Activated effector memory CD4-positive, alpha-beta T cell treated with Interleukin-2 at 50 U/mL for 16 hours (primary cell): ENCODE data around the gene CCDC71L.
A peak's percentile ranks its signal among the peaks of the same experiment; 100 is the strongest.
"Not testable (repeated sequence)": the region's sequence is repeated elsewhere in the genome, so short reads cannot be mapped to it uniquely, and the experiment has no call there.

Source experiments
- DNase-seq: peaks from one replicate; pipeline ENCODE4 v3.0.0-alpha.2; 2020

Gene CCDC71L

DNA sequence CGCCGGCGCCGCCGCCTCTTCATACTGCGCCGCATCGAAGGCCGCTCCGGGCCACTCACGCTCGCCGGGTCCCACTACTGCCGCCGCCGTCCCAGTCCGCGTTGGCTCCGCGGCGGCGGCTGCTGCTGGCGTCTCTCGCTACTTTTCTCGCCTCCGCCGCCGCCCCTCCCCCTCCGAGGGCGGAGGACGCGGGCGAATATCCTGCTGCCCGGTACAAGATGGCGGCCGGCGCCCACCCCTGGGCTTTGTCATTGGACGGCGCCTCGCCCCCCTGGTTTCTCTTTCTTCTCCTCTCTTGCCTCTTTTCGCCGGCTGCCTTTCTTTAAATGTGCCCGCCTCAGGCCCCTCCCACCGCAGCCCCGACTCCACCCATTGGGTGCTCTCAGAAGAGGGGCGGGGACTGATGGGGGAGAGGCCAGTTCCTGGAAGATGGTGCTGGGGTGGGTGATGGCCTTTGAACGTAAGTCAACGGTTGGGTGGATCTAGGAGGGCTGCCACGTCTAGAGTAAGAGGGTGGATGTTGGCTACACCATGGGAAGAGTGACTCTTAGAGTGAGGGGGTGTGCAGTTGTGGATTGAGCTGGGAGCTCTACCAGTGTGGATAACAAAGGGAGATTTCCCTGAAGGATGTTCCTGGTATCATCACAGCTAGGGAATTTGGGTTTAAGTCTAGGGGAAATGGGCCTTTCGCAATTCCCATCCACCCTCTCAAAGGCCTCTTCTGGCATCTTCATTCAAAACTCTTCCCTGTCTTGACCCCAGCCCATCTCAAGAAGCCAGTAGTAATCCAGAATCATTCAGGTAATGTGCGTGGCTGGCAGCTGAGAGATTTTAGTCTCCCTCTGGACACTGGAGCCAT is at the start of gene CCDC71L:
TSS of gene CCDC71L (minus strand) at position 297 of the 859 bp plus-strand sequence. CDS start at position 35, 262 bp downstream.
- peak; percentile 91 for DNase-seq

DNA sequence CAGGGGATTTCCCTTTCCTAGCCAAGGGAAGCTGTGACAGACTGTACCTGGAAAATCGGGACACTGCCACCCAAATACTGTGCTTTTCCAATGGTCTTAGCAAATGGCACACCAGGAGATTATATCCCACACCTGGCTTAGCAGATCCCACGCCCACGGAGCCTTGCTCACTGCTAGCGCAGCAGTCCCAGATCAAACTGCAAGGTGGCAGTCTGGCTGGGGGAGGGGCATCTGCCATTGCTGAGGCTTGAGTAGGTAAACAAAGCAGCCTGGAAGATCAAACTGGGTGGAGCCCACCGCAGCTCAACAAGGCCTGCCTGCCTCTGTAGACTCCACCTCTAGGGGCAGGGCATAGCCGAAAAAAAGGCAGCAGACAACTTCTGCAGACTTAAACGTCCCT is 48.6 kb upstream of the CCDC71L start:
- DNase-seq = not testable (repeated sequence)

DNA sequence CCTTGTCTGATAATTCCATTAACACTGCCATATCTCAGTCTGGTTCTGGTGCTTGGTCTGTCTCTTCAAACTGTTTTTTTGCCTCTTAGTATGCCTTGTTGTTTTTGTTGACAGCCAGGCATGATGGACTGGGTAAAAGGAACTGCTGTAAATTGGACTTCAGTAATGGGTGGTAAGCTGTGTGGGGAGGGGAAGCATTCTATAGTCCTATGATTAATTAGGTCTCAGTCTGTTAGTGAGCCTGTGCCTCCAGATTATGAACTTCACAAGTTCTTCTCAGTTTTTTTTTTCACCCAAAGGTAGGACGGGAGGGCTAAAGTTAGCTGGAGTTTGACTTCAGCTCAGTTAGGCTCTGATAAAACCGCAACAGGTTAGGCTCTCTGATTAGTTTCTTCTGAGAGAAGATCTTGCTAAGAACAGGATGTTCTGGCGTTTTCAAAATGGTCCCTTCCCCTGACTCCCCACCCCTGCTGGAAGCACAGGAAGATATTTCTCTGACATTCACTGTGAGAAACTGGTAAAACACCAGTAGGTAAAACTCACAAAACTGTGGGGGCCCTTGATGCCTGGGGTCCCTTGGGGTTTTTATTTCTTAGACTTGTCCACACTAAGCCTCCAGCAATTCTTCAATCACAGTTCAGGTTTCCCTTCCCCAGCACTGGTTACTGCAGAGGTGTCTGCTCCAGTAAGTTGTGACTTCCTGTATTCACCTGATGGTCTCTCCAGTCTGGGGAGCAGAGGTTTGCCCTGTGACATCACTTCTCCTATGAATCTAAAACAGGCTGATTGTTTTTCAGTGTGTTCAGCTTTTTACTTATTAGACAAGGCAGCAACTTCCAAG is 43.3 kb upstream of the CCDC71L start:
- no peak for DNase-seq

DNA sequence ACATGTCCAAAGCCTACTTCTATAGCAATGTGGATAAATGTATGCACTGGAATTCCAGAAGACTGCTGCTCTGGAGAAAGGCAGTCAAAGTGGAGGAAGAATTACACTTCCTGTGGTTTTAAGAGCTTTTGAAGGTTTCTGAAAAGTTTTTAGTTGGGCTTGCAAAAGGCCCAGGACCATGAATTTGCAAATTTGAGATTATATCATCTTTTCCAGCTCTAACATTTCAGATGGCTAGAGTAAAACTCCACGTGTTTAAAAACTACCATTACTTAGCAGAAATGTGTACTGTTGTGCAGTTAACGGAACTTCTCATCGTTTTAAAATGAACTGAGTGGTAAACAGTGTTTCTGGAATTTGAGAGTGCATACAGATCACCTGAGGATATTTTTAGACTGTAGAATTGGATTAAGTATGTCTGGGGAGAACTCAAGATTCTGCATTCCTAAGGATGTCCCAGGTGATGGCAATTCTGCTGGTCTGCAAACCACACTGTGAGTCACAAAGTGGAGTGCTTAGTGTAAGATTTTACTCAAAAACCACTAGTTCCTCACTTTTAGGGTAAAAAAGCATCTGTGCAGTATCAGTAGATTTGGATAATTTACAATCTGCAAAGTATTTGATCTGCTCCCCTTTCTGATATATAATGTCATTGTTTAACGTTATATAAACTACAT is 32.9 kb upstream of the CCDC71L start:
- no peak for DNase-seq

DNA sequence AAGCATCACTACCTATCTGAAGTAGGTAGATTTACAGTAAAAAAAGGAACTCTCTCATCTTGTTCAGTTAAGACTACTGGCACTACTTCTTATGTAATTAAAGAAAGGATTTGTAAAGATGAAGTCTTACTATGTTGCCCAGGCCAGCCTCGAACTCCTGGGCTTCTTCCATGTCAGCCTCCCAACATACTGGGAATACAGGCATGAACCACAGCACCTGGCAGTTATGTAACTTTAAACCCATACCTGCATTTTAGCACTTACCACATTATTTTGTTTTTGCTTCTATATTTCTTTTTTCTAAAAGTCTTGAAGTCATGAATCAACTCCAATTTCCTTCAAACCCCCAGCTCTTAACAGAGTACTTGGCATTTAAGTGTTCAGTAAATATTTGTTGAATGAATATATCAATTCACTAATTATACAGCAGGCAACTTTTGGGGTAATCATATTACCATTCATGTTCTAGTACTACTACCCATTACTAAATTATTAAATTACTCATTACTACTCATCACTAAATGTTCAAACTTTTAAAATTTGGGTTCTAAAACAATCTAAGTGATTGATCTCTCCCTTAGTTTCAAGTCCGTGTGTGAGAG is 31.6 kb upstream of the CCDC71L start:
- DNase-seq = no peak

DNA sequence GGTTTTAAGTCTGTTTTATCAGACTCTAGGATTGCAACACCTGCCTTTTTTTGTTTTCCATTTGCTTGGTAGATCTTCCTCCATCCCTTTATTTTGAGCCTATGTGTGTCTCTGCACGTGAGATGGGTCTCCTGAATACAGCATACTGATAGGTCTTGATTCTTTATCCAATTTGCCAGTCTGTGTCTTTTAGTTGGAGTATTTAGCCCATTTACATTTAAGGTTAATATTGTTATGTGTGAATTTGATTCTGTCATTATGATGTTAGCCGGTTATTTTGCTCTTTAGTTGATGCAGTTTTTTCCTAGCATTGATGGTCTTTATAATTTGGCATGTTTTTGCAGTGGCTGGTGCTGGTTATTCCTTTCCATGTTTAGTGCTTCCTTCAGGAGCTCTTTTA is 27.2 kb upstream of the CCDC71L start:
- not testable (repeated sequence) for DNase-seq

DNA sequence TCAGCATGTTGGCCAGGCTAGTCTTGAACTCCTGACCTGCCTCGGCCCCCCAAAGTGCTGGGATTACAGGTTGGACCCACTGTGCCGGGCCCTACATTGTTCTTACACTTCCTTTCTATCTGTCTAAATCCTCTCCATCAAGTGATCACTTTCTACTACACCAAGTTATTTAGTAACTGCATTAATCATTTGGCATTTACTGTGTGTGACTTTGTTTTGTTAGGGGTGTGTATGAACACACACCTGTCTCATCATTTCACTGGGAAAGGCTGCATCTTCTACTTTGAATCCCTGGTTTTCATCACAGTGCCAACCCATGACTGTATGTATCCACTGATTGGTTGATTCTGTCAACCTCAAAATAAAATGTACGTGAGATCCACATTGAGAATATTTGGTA is 23.0 kb upstream of the CCDC71L start:
- no peak for DNase-seq

DNA sequence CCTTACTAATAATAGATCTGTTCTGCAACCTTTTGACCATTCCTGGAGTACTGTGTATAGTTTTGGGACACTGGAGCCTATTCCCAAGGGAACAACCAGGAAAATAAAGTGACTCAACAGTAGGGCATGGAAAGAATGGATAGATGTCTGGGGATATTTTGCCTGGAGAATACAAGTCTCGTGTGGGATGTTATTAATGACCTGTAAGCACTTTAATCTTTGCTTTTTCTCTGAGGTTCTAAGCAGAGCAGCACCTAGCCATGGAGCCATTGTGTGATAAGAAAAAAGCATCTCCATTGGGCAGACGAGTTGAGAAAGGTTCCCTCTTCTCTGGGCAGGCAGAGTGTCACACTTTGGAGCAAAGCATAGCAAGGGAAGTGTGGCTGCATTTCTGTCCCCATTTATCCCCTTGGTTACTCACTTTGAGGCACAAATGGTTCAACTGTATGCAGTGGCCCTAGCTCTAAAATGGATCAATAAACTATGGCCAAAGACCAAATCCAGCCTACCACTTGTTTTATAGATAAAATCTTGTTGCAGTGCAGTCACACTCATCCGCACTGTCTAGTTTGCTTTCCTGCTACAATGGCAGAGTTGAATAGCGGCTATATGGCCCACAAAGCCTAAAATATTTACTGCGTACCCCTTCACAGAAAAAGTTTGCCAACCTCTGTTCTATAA is 21.0 kb upstream of the CCDC71L start:
- DNase-seq = no peak

DNA sequence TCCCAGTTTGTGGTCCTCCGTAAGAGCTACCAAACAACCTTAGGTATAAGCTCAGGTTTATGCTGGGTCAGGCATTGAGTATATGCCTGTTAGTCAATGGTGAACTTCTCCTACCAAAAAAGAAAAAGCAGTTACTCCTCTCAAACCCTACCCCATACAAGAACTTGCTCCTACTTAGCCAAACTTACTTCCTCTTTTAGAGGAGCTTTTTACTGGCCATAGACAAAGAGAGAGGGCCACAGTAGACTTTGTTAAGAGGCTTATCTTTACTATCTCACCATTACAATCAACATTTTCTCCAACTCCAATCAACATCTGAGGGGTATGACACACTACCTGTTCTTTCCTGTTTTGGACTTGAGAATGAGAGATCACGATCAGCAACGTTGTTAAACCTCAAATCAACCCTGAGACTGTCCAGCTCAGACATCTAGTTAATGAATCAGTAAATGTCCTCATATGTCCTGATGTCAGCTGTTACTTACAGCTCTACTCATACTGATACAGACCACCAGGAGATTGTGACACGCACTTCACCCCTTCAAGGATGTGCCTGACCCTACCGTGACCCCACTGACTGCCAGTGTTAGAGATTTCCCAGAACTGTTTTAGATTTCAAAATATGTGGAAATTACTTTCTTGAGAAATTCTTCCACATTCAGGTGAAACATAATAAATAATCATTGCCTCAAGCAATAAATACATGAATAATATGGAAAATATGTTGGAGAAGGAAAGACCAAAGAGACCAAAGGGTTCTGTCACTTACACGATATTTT is 18.4 kb upstream of the CCDC71L start:
- no peak for DNase-seq

DNA sequence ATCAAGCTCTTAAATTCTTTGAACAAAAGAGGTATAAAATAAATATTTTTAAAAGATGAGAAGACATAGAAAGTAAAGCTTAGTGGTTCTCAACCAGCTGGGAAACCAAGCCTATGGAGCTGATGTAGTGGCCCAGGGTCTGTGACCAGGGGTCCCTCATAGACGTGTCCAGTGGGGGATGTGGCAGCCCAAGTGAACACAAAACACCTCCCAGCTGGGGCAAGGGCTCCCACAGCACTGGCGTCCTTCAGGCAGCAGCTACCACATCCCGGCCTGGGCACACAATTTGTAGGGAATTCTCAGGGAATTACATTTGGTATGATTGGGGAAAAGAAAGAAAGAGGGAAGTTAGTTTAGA is 17.8 kb upstream of the CCDC71L start:
- no peak for DNase-seq

DNA sequence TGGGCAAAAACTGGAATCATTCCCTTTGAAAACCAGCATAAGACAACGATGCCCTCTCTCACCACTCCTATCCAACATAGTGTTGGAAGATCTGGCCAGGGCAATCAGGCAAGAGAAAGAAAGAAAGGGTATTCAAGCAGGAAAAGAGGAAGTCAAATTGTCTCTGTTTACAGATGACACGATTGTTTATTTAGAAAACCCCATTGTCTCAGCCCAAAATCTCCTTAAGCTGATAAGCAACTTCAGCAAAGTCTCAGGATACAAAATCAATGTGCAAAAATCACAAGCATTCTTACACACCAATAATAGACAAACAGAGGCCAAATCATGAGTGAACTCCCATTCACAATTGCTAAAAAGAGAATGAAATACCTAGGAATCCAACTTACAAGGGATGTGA is 15.5 kb upstream of the CCDC71L start:
- not testable (repeated sequence) for DNase-seq

DNA sequence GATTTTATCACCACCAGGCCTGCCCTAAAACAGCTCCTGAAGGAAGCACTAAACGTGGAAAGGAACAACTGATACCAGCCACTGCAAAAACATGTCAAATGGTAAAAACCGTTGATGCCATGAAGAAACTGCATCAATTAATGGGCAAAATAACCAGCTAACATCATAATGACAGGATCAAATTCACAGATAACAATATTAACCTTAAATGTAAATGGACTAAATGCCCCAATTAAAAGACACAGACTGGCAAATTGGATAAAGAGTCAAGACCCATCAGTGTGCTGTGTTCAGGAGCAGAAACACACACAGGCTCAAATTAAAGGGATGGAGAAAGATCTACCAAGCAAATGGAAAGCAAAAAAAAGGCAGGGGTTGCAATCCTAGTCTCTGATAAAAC is 12.7 kb upstream of the CCDC71L start:
- not testable (repeated sequence) for DNase-seq

DNA sequence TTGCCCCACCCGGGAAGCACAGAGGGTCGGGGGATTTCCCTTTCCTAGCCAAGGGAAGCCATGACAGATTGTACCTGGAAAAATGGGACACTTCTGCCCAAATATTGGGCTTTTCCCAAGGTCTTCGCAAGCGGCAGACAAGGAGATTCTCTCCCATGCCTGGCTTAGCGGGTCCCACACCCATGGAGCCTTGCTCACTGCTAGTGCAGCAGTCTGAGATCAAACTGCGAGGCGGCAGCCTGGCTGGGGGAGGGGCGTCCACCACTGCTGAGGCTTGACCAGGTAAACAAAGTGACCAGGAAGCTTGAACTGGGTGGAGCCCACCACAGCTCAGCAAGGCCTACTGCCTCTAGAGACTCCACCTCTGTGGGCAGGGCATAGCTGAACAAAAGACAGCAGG is 11.0 kb upstream of the CCDC71L start:
- DNase-seq = not testable (repeated sequence)

DNA sequence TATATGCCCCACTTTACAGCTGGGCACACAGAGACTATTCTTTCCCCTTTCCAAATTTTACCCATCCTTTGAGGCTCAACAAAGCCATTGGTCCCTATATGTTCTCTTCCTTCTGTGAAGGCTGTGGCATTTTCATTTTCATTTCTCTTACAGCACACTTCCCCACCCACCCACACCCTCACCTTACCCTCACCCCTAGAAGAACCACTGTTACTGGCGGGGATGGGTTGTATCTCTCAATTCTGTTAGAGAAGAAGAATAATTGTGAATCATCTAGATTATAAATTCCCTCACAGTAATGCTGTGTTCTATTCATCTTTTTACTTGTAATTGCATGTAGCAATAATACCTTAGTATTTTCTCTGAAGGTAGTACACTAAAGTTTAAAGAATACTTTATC is 10.2 kb upstream of the CCDC71L start:
- DNase-seq = no peak

DNA sequence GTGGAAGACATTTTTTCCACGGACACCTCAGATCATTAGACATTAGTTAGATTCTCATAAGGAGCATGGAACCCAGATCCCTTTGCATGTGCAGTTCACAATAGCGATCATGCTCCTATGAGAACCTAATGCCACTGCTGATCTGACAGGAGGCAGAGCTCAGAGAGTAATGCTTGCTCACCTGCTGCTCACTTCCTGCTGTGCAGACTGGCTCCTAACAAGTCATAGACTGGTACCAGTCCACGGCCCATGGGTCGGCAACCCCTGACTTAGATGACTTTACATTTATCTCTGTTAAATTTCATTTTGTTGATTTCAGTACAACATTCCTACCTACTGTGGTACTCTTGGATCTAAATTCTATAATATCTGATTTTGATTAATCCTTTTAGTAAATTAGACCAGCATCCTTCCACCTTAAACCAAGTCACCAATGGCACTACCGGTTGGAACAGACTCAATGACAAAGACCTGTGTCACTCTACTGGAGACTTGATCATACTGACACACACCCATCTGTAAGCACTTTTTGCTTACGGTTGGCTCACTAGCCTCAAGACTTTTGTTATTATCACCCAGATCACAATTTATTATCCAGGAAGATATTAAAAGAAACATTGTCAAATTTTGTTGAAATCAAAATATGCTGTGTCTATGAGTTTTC is 8.0 kb upstream of the CCDC71L start:
- no peak for DNase-seq

DNA sequence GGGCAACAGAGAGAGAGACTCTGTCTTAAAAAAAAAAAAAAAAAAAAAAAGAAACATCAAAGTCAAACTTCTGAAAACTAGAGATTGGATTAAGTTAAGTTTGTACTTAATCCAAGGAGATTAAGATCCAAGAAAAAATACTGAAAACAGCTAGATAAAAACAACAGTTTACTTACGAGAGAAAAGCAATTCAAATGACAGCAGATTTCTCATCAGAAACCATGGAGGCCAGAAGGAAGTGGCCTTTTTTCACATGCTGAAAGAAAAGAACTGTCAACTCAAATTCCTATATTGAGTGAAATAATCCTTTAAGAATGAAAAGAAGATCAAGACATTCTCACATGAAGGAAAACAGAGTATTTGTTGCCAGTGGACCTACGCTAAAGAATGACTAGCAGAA is 5.4 kb upstream of the CCDC71L start:
- no peak for DNase-seq

DNA sequence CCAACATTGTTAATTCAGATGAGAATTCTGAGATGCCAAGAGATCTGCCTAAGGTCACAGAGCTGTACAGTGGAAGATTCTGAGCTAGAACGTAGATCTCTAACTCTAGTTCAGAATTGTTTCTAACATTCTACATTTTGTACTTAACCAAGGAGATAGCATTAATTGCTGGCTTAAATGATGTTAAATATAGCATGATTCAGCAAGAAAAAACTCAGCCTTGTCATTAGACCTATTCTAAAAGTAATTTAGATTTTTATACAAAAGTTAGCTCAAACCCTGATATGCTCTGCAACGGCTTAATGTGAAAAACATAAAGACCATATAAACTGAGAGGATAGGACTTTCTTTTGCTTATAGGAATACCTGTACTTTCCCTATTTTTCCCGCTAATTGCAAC is 3.4 kb upstream of the CCDC71L start:
- DNase-seq = no peak

DNA sequence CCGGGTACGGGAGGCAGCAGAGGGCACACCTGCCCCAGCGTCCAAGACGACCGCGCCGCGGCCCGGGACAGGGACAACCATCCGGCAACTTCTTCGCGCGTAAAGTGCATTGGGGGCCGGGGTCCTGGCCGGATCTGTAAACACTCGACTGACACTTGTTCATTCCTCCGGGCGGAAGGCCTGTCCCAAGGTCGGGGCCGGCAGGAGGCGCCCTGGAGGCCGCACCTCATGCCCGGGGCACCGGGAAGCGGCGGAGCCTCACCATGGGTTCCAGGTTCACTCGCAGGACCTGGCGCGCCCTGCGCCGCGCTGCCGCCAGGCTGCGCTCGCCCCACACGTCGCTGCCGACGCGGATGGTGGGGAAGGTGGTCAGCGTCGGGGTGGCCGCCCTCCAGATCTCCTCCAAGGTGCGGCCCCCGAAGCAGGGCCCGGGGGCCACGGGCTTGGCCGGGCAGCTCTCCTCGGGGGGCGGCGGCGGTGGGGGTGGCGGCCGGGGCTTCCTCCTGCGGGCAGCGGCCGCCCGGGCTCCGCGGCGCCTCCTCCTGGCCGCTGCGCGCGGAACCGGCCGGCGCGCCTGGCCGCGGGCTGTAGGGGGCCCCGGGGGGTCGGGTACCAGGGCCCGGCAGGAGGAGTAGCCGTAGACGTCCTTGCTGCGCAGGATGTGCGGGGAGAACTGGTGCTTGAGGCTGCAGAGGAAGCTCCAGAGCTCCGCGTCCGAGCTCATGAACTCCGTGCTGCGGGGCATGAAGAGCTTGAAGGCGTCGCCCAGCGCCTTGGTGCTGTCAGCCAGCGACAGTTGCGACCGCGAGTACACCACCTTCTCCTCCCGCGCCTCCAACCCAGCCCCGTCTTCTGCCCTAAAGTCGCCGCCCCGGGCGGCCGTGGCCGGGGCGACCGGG is 746 bp downstream of the CCDC71L start:
- DNase-seq = peak; percentile 71

DNA sequence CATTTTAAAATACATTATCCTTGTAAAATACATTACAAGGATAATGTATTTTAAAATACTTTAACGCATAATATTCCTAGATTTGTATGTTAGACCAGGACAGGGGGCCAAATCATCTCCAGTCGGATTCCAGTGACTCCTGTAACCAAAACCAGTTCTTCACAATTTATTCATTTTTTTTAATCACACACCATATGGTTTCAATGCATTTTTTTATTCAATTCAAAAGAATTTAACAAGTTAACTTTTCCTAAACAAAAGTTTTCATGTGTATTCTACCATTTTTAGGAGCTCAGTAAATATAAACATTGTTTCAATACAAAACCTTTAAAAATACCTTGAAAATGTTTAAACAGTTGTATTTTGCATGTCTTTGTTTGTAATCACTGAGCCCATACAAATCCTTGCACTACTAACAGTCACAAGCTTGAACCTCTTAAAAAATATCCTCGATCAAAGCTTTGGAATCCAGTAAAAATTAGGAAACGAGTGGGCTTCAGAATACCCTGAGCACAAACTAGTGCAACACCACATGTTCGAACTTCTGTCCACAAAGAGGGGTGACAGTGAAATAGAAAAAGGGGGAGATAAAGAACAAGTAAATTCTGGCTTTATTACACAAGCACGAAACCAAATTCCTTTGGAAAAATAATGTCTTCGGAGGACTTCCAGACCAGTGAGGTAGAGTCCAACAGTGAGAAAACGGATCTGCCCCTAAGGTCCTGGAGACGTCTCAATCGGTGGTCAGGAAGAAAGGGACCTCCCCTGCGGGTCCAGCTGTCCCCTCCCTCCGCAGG is 1.6 kb downstream of the CCDC71L start:
- no peak for DNase-seq
